HG02885 (cell line): ENCODE results near the gene LMOD2.
"Not testable (repeated sequence)": the region's sequence is repeated elsewhere in the genome, so short reads cannot be mapped to it uniquely, and the experiment has no call there.

Source experiments
- ATAC-seq: cut with Tn5 transposase; IDR thresholded peaks from one replicate; pipeline ENCODE4 v1.9.1; 2021; ENCODE audit warnings: mild to moderate bottlenecking; ENCODE audit not compliant: unreplicated experiment, poor library complexity

Gene LMOD2, protein sequence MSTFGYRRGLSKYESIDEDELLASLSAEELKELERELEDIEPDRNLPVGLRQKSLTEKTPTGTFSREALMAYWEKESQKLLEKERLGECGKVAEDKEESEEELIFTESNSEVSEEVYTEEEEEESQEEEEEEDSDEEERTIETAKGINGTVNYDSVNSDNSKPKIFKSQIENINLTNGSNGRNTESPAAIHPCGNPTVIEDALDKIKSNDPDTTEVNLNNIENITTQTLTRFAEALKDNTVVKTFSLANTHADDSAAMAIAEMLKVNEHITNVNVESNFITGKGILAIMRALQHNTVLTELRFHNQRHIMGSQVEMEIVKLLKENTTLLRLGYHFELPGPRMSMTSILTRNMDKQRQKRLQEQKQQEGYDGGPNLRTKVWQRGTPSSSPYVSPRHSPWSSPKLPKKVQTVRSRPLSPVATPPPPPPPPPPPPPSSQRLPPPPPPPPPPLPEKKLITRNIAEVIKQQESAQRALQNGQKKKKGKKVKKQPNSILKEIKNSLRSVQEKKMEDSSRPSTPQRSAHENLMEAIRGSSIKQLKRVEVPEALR

DNA sequence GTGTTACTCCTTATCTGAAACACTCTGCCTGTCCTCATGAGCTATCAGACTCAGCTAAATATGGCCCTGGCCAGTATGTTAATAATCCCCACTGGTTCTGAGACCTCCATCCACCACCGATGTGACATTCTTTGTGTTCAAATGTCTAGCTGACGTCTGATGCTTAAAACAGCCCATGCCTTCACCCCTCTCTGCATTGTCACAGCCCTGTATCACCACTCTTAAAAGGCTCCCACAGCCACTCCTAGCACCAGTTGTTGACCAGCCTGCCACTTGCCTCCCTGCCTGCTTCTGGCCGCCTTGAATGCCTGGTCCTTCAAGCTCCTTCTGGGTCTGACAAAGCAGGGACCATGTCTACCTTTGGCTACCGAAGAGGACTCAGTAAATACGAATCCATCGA lies at the start of gene LMOD2:
Gene LMOD2, plus strand, starts transcription at position 253 of the 400 bp plus-strand sequence. Its CDS starts 98 bp downstream, at position 351.
- ATAC-seq, result no peak

DNA sequence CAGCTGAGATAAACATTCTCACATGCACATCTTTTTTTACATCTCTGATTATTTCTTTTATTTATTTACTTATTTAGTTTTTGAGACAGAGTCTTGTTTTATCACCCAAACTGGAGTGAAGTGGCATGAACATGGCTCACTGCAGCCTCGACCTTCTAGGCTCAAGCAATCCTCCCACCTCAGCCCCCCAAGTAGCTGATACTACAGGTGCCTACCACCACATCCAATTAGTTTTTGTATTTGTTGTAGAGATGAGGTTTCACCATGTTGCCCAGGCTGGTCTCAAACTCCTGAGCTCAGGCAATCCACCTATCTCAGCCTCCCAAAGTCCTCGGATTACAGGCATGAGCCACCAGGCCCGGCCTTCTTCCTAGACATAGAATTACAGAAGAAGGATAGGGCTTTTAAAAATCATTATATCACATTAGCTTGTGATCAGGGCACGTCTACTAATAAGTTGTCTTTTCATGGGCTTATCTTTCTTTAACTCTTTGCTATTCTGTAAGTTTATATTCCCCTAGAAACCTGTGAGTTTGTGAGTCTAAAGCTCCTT lies 48.2 kb upstream of the LMOD2 start:
- no peak for ATAC-seq

DNA sequence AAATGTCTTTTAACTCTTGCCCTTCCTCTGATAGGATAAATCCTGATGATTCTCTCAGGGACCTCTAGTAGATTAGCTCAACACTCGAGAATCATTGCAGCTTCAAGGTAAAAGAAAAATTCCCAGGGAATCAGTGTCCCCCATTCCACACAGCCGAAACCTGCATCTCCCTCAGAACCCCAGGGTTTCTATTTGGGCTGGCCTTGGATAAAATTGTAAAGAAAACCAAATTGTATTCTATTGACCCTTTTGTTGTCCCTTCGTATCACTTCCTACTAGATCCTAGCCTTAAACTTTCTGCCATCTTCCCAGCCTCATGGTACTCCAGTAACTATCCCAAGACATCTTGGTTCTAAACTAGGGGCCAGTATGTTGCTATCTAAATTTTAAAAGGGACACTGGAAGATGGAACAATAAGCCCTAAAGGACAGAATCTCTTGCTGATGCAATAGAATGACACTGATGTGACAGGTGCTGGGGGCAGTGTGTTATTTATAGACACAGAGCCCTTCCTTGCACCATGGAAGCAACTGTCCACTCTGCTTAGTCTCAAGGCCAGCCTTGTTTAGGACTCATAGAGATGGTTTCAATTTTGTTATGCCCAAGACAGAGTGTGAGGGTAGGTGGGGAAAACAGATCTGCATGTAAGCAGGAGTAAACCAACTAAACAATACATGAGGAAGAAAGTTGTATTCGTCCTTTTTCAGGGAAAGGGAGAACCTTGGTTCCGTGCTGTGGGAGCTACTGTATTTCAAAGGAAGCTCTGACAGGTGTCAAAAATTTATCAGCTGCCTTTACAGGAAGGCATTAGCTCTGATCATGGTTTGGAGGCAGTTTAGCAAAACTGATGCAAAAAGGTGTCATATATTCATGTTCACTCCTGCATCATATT lies 46.4 kb upstream of the LMOD2 start:
- ATAC-seq, result no peak

DNA sequence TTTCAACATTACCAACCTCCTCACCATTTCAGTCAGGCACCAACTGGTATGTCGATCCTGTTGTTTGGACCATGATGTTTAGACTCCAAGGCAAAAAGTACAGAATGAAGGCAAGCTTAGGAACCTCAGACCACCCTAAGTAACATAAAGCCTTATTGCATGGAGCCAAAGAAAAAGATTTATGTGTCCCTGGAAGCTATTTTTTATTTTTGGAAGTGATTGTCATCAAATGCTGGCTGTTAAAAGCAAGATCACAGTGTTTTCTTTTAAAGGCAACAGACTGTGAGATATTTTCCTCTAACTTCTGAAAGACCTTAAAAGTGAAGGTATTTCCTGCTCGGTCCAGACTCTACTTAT lies 45.8 kb upstream of the LMOD2 start:
- no peak for ATAC-seq

DNA sequence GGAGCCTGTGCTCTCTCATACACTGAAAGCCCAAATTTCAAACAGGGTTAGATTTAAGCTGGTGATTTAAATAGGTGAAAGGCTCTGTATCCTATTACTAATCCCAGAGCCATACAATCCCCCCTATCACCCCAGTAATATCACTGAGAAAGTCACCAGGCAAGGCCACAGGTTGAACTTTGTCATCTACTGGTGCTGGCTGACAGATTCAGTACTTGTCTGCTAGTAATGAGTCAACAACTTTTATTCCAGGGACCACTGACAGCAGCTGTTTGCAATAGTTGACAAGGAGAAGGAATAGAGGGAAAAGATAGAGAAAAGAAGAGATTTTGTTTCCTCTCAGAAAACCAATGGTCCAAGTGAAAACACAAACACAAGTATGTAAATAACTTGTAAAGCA lies 43.6 kb upstream of the LMOD2 start:
- ATAC-seq, result no peak

DNA sequence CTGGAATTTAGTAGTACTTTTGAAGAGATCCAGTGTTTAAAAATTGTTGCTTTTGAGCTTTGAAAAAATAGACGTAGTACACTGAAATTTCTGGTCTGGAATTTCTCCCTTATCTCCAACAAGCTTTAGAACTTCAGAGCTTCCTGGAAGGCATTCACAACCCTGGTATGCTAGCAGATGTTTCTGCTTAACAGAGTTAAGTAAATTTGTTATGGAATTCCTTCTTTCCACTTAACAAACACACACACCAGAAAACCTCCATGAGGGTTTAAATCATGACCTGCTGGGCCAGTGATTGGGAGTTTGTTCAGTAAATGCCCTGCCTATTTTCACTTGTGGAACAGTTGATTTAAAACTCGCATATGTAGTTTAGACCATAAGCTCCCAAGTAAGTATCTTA lies 40.3 kb upstream of the LMOD2 start:
- ATAC-seq, result no peak

DNA sequence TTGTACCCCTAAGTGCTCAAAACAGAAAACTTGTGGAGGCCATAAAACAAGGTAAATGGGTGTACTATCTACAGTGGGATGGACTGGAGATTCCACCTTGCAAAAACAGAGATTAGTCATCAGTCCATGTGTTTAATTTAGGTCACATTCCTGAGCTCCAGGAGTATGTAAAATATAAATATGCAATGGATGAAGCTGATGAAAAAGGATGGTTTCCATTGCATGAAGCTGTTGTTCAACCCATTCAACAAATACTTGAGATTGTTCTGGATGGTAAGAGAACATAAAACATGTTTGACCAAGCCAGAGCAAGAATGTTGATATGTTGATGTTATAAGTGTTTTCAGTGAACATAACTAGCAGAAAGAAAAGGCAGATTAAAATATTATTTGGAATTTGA lies 39.4 kb upstream of the LMOD2 start:
- ATAC-seq, result no peak

DNA sequence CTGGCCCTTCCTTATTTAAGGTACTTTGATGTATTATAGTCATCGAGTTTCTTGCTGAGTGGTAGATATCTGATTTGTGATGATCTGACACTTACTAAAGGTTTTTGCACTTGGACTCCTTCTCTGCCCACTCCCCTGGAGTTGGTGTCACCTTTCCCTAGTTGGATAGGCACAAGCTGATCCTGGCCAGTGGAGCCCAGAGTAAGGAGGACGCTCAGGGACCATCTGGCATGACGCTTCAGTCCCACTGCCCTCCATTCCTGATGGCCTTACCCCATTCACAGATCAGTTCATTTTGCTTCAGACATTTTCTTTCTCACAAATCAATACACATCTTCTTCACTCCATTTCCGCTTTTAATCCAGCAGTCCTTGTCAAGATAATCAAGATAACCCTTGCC lies 34.0 kb upstream of the LMOD2 start:
- ATAC-seq, result no peak

DNA sequence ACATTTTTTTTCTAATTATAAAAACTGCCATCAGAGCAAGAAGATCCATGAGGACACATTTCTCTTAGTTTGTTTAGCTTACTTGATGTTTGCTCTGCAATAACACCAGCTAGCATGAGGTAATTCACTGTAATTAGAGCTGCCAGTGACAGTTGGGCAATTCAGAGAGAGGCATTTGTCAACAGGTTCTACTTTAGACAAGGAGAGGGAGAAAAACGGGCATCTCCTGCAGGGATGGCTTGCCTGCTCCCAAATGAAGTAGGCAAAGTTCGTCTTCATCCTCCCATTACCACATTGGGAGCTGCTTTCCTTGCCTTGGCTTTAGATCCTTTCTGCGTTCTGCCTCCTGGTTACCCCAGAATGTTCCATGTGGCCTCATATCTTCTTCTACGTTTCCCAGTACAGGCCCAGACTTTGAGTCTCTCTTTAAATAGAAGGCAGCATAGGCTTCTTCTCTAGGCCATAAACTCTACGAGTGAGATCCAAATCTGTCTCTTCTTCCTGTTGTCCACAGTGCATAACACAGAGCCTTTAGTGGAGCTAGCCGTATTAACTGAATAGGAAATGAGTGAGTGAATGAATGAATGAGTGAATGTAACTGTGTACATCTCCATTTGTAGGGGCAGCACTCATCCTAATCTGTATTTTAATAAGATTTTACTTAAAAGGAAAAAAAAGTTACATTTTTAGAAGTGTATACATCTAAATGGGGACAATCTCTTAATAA lies 32.8 kb upstream of the LMOD2 start:
- no peak for ATAC-seq

DNA sequence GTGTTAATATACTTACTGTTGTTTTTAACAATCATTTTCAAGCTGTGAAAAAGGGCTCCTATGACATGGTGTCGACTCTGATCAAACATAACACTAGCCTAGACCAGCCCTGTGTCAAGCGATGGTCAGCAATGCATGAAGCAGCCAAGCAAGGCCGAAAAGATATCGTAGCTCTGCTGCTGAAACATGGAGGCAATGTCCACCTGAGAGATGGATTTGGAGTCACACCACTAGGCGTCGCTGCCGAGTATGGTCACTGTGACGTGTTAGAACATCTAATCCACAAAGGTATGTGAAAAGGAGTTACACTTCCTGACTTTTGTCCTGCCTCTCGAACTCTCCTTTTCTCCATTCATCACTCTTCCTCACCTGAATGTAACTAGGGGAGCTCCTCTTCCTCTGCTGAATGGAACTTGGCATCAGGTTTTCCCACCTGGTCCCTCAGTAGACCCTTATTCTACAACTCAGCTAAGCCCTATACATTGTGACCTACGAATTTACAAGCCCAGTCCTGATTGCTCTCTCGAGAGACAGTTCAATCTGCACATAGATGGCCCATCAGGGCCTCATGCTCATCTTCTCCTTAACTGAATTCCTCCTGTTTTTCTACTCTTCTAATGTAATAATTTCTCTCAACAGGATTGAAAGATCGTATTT lies 31.0 kb upstream of the LMOD2 start:
- ATAC-seq, result peak; percentile 97

DNA sequence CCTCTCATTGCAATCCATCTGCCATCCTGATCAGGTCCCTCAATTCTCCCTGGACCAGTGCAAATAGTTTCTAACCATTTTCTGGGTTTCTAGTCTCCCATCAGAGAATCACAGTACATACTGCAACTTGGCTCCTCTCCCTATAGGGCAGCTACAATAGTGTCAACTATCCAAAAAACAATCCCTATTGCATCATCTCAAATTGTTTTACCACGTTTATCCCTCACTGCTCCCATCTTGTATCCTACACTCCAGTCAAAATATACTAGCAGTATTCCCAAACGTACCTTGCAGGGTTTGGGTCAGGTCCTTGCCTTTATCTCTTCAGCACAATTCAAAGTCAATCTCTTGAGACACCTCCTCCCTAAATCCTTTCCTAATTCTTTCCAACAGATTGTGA lies 30.4 kb upstream of the LMOD2 start:
- ATAC-seq, result no peak

DNA sequence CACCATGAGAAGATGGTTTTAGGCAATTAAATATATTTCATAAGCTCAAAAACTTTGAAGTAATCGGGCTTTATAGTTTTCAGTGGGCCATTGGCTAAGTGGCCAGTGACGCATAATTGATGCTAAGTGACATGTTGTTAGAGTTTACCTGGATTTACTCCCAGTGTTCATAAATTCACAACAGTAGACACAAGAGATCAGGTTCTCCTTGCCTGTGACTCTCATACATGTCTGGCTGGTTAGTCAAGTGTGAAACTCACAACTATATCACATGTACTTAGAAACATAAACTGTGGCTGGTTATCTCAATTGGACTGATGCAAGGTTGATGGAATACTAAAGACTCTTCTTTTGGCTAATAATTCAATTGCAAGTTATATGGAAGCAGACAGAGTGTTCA lies 27.8 kb upstream of the LMOD2 start:
- ATAC-seq, result no peak

DNA sequence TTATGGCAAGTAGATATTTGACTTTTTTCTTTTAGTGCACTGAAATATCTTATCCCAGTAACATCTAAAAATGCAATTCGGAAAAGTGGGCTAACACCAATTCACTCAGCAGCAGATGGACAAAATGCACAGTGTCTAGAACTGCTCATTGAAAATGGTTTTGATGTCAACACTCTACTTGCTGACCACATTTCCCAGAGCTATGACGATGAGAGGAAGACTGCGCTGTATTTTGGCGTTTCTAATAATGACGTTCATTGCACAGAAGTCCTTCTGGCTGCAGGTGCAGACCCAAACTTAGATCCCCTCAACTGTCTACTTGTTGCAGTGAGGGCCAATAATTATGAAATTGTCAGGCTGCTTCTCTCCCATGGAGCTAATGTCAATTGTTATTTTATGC lies 26.8 kb upstream of the LMOD2 start:
- ATAC-seq, result no peak

DNA sequence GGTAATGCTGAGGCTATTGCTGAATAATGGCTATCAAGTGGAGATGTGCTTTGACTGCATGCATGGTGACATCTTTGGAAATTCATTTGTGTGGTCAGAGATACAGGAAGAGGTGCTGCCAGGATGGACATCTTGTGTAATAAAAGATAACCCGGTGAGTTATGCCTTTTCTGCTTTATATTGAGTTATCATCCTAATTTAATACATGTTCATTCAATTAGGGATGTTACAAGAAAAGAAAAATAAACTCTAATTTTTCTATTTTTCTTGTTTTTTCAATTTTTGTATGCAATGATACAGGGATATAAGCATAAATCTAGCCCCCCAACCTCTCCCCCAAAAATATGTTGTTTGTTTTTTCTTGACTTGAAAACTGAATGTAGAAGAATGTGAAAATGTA lies 26.4 kb upstream of the LMOD2 start:
- ATAC-seq, result no peak

DNA sequence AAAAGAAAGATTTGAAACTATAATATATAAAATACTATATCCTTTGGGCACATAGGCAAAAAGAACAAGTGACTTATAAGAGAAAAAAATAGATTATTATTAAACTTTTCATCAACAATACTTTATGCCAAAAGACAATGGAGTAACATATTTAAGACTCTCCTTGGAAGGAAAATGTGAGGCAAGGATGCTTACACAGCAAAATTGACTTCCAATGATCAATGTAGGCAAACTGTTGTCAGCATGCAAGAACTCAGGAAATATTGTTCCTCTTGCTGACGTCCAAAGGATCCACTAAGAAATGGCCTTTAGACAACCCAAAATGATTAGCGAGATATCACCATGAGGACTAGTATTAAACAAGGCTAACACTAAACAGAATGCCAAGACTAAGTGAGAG lies 22.9 kb upstream of the LMOD2 start:
- no peak for ATAC-seq

DNA sequence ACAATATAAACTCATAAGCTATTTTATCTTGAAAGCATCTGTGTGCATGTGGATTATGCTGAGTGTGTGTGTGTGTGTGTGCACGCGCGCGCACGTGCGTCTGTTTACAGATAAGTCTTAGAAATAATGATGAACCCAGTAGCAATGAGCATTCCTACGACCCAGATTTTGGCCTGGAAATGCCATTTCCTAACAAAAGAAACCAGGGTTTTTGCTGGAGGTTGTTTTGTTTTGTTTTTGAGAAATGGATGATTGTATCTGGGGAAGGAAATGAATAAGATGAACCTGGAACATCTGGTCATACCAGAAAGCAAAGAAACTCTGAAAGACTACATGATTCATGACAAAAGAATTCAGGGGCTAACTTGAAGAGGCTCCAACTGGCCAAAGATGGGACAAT lies 22.1 kb upstream of the LMOD2 start:
- ATAC-seq, result no peak

DNA sequence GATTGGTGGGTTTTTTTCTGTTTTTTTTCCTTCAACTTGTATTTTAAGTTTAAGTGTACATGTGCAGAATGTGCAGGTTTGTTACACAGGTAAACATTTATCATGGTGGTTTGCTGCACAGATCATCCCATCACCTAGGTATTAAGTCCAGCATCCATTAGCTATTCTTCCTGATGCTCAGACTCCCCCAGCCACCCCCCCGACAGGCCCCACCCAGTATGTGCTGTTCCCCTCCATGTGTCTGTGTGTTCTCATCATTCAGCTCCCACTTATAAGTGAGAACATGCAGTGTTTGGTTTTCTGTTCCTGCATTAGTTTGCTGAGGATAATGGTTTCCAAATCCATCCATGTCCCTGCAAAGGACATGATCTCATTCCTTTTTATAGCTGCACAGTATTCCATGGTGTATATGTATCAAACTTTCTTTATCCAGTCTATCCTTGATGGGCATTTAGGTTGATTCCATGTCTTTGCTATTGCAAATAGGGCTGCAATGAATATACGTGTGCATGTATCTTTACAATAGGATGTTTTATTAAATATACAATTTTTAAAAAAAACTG lies 21.6 kb upstream of the LMOD2 start:
- not testable (repeated sequence) for ATAC-seq

DNA sequence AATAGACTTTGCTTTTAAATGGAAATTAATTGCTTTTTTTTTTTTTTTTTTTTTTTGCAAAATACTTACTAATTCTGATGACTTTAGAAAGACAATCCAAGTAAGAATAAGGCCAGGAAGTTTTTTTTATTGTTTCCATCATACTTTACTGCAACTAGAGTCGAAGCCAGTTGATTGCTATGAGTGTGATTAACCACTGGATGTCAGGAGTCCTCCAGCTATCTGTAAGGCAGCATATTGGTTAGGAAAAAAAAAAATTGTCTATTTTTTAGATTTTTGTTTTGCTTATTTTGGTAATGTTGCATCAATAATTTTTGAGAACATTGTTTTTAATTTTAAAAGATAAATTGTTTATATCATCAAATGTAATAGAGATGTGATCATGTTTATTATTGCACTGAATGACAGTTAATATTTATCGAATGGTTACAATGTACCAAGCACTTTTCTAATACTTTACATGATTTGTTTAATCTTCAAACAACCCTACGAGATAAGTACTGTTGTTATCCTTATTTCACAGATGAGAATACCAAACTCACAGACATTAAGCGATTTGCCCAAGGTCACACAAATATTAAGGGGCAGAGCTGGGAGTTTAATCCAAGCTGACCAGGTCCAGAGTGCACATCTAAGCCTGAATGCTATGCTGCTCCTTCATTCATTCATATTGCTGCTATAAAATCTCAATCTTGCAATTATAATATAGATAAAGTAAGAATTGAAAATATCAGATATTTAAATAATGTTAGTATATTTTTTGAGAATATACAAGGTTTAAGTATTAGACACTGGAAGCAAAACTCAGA lies 19.9 kb upstream of the LMOD2 start:
- peak; percentile 57 for ATAC-seq

DNA sequence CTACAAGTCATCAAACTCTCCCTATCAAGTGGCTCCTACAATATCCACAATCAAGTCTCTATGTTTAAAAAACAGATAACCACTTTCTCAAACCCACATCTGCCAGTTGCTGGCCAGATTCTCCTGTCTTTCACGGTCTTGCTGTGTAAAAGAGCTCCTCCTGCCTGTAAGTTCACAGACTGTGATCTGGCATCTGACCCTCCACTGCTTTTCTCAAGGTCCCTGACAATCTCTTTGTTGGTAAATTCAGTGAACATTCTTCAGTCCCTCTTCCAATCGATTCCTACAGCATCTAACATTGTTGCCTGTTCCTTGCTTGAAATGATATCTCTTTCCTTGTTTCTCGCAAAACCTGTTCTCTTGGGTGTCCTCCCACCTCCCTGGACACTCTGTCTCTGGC lies 18.5 kb upstream of the LMOD2 start:
- no peak for ATAC-seq
